Loucy (cell line): ENCODE data around the gene GZMM.

Source experiments
- CTCF ChIP-seq: fragments of 200-600 bp; sonication (generic); conservative IDR thresholded peaks from 2 replicates; pipeline ENCODE4 v1.5.1; 2014; ENCODE audit warnings: mild to moderate bottlenecking, antibody characterized with exemption, low read length
- EZH2phosphoT487 ChIP-seq: fragments of 200-600 bp; IDR thresholded peaks from 2 replicates; pipeline ENCODE4 v1.6.1; 2018; ENCODE audit warnings: antibody characterized with exemption, mild to moderate bottlenecking, moderate library complexity, borderline replicate concordance

DNA sequence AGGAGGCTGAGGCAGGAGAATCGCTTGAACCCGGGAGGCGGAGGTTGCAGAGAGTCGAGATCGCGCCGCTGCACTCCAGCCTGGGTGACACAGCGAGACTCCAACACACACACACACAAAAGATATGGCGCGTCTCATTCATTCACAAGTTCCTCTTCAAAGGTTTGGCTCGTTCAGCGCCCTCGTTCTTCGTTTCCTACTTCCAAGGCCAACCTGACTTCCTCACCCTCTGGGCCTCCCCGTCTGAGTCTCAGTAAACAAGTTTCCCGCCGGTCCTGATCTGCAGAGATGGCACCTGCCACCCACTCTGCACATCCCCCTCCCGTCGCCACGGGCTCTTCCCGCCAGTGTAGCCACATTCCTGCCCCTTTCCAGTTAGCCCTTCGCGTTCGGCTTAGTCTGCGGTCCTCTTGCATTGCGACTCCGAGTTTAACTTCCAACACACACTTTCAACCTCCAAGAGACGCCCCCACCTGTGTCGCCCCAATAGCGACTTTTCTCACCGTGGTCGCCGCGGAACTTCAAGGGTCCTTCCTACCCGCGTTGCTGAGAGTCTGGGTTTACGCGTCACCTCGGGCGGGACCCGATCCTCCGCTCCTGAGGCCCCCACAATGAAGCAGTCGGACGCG lies 27.2 kb downstream of the GZMM start:
- TF ChIP-seq CTCF (no peak), EZH2phosphoT487 (no peak)
